H1 (cell line): ENCODE data around the gene MFSD2A. TPM values are rescaled to one million over a fixed set of nuclear protein-coding genes. Genes with fewer than 3 reads are reported as not detected.

Source experiments
- CTCF ChIA-PET: fragments of 300-600 bp; sonication (Branson Sonifier 250); formaldehyde crosslinking; loops from one replicate; lab custom pipeline; 2021; ENCODE audit not compliant: partially characterized antibody; lab: Charles Lee
- POLR2A ChIA-PET: fragments of 300-600 bp; sonication (Branson Sonifier 250); formaldehyde crosslinking; loops from one replicate; lab custom pipeline; 2021; ENCODE audit warnings: inconsistent platforms; ENCODE audit not compliant: partially characterized antibody; lab: Charles Lee
- DNase-seq, 2 experiments: peaks; one replicate each; pipeline versions ENCODE4 v3.0.0 to v3.0.0-alpha.2; 2010 to 2022; ENCODE audit warnings: low spot score in 2 of 2, low read depth in 1 of 2, mixed read lengths in 1 of 2
- FAIRE-seq: peaks from 2 replicates; lab custom pipeline; 2011; peaks lifted over from hg19 to GRCh38; lab: Jason Lieb, UNC
- H2AFZ ChIP-seq: 2 replicates; pipeline ENCODE4 v1.8.1; 2012; ENCODE audit warnings: low read length, inconsistent platforms
- H2AK5ac ChIP-seq: 2 replicates; pipeline ENCODE4 v1.6.1; 2013; ENCODE audit warnings: low read depth, low read length
- H2BK120ac ChIP-seq: replicated peaks from 2 replicates; pipeline ENCODE3; 2013; ENCODE audit warnings: low read depth, low read length, inconsistent platforms
- H2BK12ac ChIP-seq: 2 replicates; pipeline ENCODE4 v1.6.1; 2013; ENCODE audit warnings: low read depth, low read length
- H2BK15ac ChIP-seq: 2 replicates; pipeline ENCODE4 v1.6.1; 2013; ENCODE audit warnings: low read length
- H2BK20ac ChIP-seq: 2 replicates; pipeline ENCODE4 v1.6.1; 2013; ENCODE audit warnings: low read length
- H2BK5ac ChIP-seq: 2 replicates; pipeline ENCODE4 v1.6.1; 2013; ENCODE audit warnings: low read depth, low read length
- H3K14ac ChIP-seq: 2 replicates; pipeline ENCODE4 v1.6.1; 2013; ENCODE audit warnings: inconsistent platforms; ENCODE audit not compliant: insufficient read length
- H3K18ac ChIP-seq: 2 replicates; pipeline ENCODE4 v1.6.1; 2013; ENCODE audit warnings: low read length; ENCODE audit errors: extremely low read depth
- H3K23ac ChIP-seq: 2 replicates; pipeline ENCODE4 v1.6.1; 2013; ENCODE audit warnings: inconsistent platforms; ENCODE audit not compliant: insufficient read length
- H3K23me2 ChIP-seq: 2 replicates; pipeline ENCODE4 v1.6.1; 2013; ENCODE audit warnings: low read depth, low read length
- H3K27ac ChIP-seq: 2 replicates; pipeline ENCODE4 v1.6.1; 2011; ENCODE audit warnings: low read depth, low read length, inconsistent platforms
- H3K27me3 ChIP-seq, 4 experiments: replicated peaks in 1 of 4; 1 replicate in 1 of 4; 2 replicates in 3 of 4; pipeline versions ENCODE4 v1.6.1 to v1.8.1; 2011 to 2013; ENCODE audit warnings: low read length in 3 of 4, mild to moderate bottlenecking in 3 of 4, inconsistent platforms in 2 of 4, mixed read lengths in 2 of 4, moderate library complexity in 1 of 4; ENCODE audit not compliant: control insufficient read depth in 3 of 4, insufficient read depth in 3 of 4; ENCODE audit errors: extremely low read depth in 1 of 4
- H3K36me3 ChIP-seq, 4 experiments: 2 replicates each; pipeline versions ENCODE4 v1.6.1 to v1.8.1; 2011 to 2013; ENCODE audit warnings: mild to moderate bottlenecking in 4 of 4, low read length in 3 of 4, moderate library complexity in 2 of 4, control low read depth in 1 of 4, inconsistent platforms in 1 of 4; ENCODE audit not compliant: insufficient read depth in 4 of 4, control insufficient read depth in 2 of 4
- H3K4ac ChIP-seq: replicated peaks from 2 replicates; pipeline ENCODE3; 2013; ENCODE audit warnings: low read length, low read depth, mixed read lengths, inconsistent platforms; ENCODE audit not compliant: insufficient read length
- H3K4me1 ChIP-seq, 4 experiments: replicated peaks in 1 of 4; 1 replicate in 1 of 4; 2 replicates in 3 of 4; pipeline versions ENCODE4 v1.6.1 to v1.8.1; 2011 to 2013; ENCODE audit warnings: low read length in 3 of 4, inconsistent platforms in 2 of 4, mixed read lengths in 1 of 4; ENCODE audit not compliant: insufficient read depth in 4 of 4, control insufficient read depth in 3 of 4
- H3K4me2 ChIP-seq, 2 experiments: 2 replicates each; pipeline versions ENCODE4 v1.6.1 to v1.8.1; 2011 to 2013; ENCODE audit warnings: low read depth in 2 of 2, low read length in 2 of 2, control low read depth in 1 of 2, inconsistent platforms in 1 of 2, mild to moderate bottlenecking in 1 of 2; ENCODE audit not compliant: insufficient read depth in 1 of 2
- H3K4me3 ChIP-seq, 4 experiments: fragments of 200-600, 300-600 bp in 1 of 4; sonication (generic), shearing (Covaris generic), sonication (Bioruptor Twin) in 1 of 4; 2 replicates each; pipeline versions ENCODE4 v1.5.1 to v1.8.1; 2011 to 2016; ENCODE audit warnings: low read length in 4 of 4, low read depth in 3 of 4, control low read depth in 2 of 4, inconsistent platforms in 2 of 4, mild to moderate bottlenecking in 2 of 4, mixed read lengths in 1 of 4, moderate library complexity in 1 of 4; ENCODE audit not compliant: insufficient read depth in 2 of 4; ENCODE audit errors: extremely low read depth in 1 of 4
- H3K56ac ChIP-seq: replicated peaks from 2 replicates; pipeline ENCODE3; 2013; ENCODE audit warnings: low read depth, mild to moderate bottlenecking, mixed read lengths, low read length, inconsistent platforms; ENCODE audit not compliant: insufficient read length
- H3K79me1 ChIP-seq: 2 replicates; pipeline ENCODE4 v1.6.1; 2013; ENCODE audit warnings: low read depth, low read length, control low read depth
- H3K79me2 ChIP-seq, 2 experiments: 2 replicates each; pipeline versions ENCODE4 v1.6.1 to v1.8.1; 2012 to 2013; ENCODE audit warnings: low read length in 2 of 2, mild to moderate bottlenecking in 2 of 2, inconsistent platforms in 1 of 2; ENCODE audit not compliant: insufficient read depth in 2 of 2, control insufficient read depth in 1 of 2
- H3K9ac ChIP-seq, 4 experiments: replicated peaks in 1 of 4; 1 replicate in 1 of 4; 2 replicates in 3 of 4; pipeline versions ENCODE4 v1.6.1 to v1.8.1; 2011 to 2013; ENCODE audit warnings: low read depth in 3 of 4, low read length in 3 of 4, control low read depth in 2 of 4, mild to moderate bottlenecking in 2 of 4, moderate library complexity in 2 of 4, inconsistent platforms in 1 of 4; ENCODE audit errors: extremely low read depth in 1 of 4
- H3K9me3 ChIP-seq, 2 experiments: 2 replicates each; pipeline versions ENCODE4 v1.6.1 to v1.8.1; 2012 to 2013; ENCODE audit warnings: mild to moderate bottlenecking in 2 of 2, moderate library complexity in 2 of 2, control low read depth in 1 of 2, inconsistent platforms in 1 of 2, low read depth in 1 of 2, low read length in 1 of 2, mixed read lengths in 1 of 2; ENCODE audit not compliant: insufficient read depth in 2 of 2
- H4K20me1 ChIP-seq, 2 experiments: replicated peaks in 1 of 2; 2 replicates each; pipeline versions ENCODE3 to v1.8.1; 2011 to 2013; ENCODE audit warnings: inconsistent platforms in 2 of 2, low read length in 2 of 2, mild to moderate bottlenecking in 1 of 2; ENCODE audit not compliant: insufficient read depth in 2 of 2, control insufficient read depth in 1 of 2
- H4K5ac ChIP-seq: 2 replicates; pipeline ENCODE4 v1.6.1; 2013; ENCODE audit warnings: low read length, low read depth, mixed read lengths, inconsistent platforms; ENCODE audit not compliant: insufficient read length
- H4K8ac ChIP-seq: 2 replicates; pipeline ENCODE4 v1.8.0; 2013; ENCODE audit warnings: mild to moderate bottlenecking, moderate library complexity, low read length, inconsistent platforms; ENCODE audit not compliant: insufficient read depth; ENCODE audit errors: extremely low read depth
- H4K91ac ChIP-seq: replicated peaks from 2 replicates; pipeline ENCODE3; 2013; ENCODE audit warnings: low read length, mixed read lengths, inconsistent platforms; ENCODE audit not compliant: insufficient read length
- BRCA1 ChIP-seq: IDR thresholded peaks from 2 replicates; pipeline ENCODE4 v1.6.1; 2012; ENCODE audit warnings: low read depth, low read length, improper control_type of control experiment
- CTBP2 ChIP-seq: IDR thresholded peaks from 2 replicates; pipeline ENCODE4 v1.7.0; 2011; ENCODE audit warnings: borderline replicate concordance, mild to moderate bottlenecking, moderate library complexity, mixed read lengths, low read length; ENCODE audit not compliant: insufficient read depth, insufficient read length
- SP2 ChIP-seq: IDR thresholded peaks from 2 replicates; pipeline ENCODE4 v1.6.1; 2012; ENCODE audit warnings: mild to moderate bottlenecking, low read length, inconsistent platforms
- SP4 ChIP-seq: IDR thresholded peaks from 2 replicates; pipeline ENCODE4 v1.6.1; 2012; ENCODE audit warnings: low read length, inconsistent platforms
- WGBS, 2 experiments: shearing (Covaris generic) in 1 of 2; methylation state at CpG; one replicate each; pipeline versions ENCODE4 v1.1.6 to v1.1.7; 2013 to 2015; ENCODE audit warnings: low lambda C conversion rate in 2 of 2, mixed read lengths in 2 of 2, inconsistent platforms in 1 of 2, low coverage in 1 of 2, missing lambda C conversion rate in 1 of 2; ENCODE audit not compliant: insufficient replicate concordance in 2 of 2, insufficient coverage in 1 of 2, insufficient read length in 1 of 2; ENCODE audit errors: extremely low coverage in 1 of 2, missing lambda C conversion rate in 1 of 2; 5-methylcytosine and 5-hydroxymethylcytosine counted together
- polyA plus RNA-seq, 7 experiments: library from polyadenylated mRNA; depleted of rRNA in 3 of 7; stranded (reverse) in 5 of 7; unstranded in 2 of 7; fragments of >200 nt in 5 of 7; fragments of 200-250 nt in 2 of 7; gene quantifications; 1 replicate in 5 of 7; 2 replicates in 1 of 7; 4 replicates in 1 of 7; pipeline versions ENCODE4 v1.2.1 to v1.2.3, GENCODE V29; 2011 to 2013; ENCODE audit warnings: missing spikeins in 2 of 7, mixed read lengths in 2 of 7
- total RNA-seq: library from RNA; stranded (reverse); fragmentation: NEBNext Ultra II Directional; extraction: Animal tissue kit (Norgen Biotek cat#: 25700); gene quantifications from 2 replicates; pipeline ENCODE4 v1.2.1, GENCODE V29; 2021

MFSD2A gene
- total and polyA plus RNA-seq, 2 of the 8 experiments (the other 6 are each of a cell fraction or from before 2014, with no cell fraction given): 18.3 to 25.9 TPM

- POLR2A ChIA-PET: interaction anchor here (1.1 to 2.9 kb wide), 2 partner anchors 10 to 58 kb away, joined by 3 to 7 read pairs; no protein-coding TSS in a partner anchor
- no peak overlapping the region; the same call in 1 of the 2 replicates for H2BK5ac ChIP-seq
- H2BK12ac ChIP-seq: no peak overlapping the region
- H3K4ac ChIP-seq: no peak overlapping the region
- no peak overlapping the region for H3K56ac ChIP-seq
- H3K18ac ChIP-seq: no peak overlapping the region
- H3K27me3 ChIP-seq: no peaks in the 10 kb centered on the region; a peak in 1 of 7 replicates
- H3K36me3 ChIP-seq: peaks cover 4 to 27% (median 20%) of the 10 kb centered on the region in 4 experiments; a peak in 6 of 8 replicates
- H4K91ac ChIP-seq: no peak overlapping the region
- no peak overlapping the region for H2BK120ac ChIP-seq
- 94% methylated on average over 7 of the region's 13 CpGs; no CpG with 5 or more reads in 1 of the 2 experiments for WGBS, 2 experiments
- H3K27ac ChIP-seq: no peak overlapping the region
- no peak overlapping the region for H2BK20ac ChIP-seq
- peaks cover 2 to 12% of the 10 kb centered on the region in 2 experiments for H4K20me1 ChIP-seq
- H3K9ac ChIP-seq: no peak overlapping the region
- peaks cover 0 to 6% (median 5%) of the 10 kb centered on the region in 4 experiments; a peak in 6 of 7 replicates for H3K4me1 ChIP-seq
- no peak overlapping the region for H2AFZ ChIP-seq
- H3K14ac ChIP-seq: no peak overlapping the region
- FAIRE-seq: no peak
- H3K4me2 ChIP-seq: no peak overlapping the region
- H3K9me3 ChIP-seq: no peaks in the 10 kb centered on the region
- no peak overlapping the region for H4K8ac ChIP-seq
- no peak overlapping the region for H2AK5ac ChIP-seq
- peaks cover 13% of the 10 kb centered on the region; the same call in 1 of the 2 replicates for H3K23me2 ChIP-seq
- no peak overlapping the region for H4K5ac ChIP-seq
- CTCF ChIA-PET: interaction anchor here (1.5 to 6.6 kb wide), 4 partner anchors 12 to 146 kb away, joined by 3 to 64 read pairs (median 11); no protein-coding TSS in a partner anchor
- no peak for DNase-seq
- TF ChIP-seq CTBP2 (no peak), SP2 (no peak), BRCA1 (no peak), SP4 (no peak)
- no peak overlapping the region for H2BK15ac ChIP-seq
- H3K79me1 ChIP-seq: no peaks in the 10 kb centered on the region; the same call in 1 of the 2 replicates
- H3K23ac ChIP-seq: no peak overlapping the region
- peaks cover 0 to 15% of the 10 kb centered on the region in 2 experiments; a peak in 2 of 4 replicates for H3K79me2 ChIP-seq
- H3K4me3 ChIP-seq: no peak overlapping the region
Observed at GRCh38 chr1:39960431-39960958, 5.5 kb downstream of the MFSD2A start.
